ENCODE data around the gene RGS8. TPM values are rescaled to one million over a fixed set of nuclear protein-coding genes. Genes with fewer than 3 reads are reported as not detected.

Gene RGS8
- not detected for total RNA-seq

GRCh38 chr1:182684116-182684828 lies at the start of gene RGS8:
RGS8 (minus strand) TSS chr1:182684587; CDS start chr1:182669649, 14,938 bp downstream.
- no peak for DNase-seq

DNA sequence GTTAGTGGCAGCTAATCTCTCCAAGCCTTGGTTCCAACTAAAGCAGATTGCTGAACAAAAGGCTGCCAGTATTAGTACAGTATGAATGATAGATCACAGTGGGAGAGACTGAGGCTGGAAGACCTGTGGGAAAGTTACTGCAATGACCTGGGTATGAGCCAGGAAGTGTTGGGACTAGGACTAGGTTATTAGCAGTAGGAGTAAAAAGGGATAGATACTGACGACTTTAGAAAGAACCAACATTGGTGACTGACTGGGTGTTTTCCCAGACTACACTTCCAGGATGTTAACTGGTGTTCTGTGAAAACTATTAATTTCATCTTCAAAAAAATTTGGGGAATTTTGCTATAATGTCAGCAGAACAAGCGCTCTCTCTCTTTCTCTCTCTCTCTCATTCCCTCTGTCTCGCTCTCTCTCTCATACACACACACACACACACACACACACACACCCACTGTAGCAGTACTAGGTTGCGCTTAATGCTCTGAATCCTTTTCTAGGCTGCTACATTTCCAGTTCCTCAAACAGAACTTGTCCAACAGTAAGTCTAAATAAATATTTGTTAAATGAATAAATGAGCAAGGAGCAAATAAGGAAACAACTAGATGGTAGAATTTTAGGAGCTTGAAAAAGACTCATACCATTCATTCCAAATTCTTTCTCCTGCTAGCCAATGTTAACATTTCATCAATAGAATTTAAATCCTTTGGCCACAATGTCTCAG lies 47.6 kb upstream of the RGS8 start:
- DNase-seq, result no peak

- no peak for DNase-seq
Observed at GRCh38 chr1:182726912-182727311, 42.5 kb upstream of the RGS8 start.

DNA sequence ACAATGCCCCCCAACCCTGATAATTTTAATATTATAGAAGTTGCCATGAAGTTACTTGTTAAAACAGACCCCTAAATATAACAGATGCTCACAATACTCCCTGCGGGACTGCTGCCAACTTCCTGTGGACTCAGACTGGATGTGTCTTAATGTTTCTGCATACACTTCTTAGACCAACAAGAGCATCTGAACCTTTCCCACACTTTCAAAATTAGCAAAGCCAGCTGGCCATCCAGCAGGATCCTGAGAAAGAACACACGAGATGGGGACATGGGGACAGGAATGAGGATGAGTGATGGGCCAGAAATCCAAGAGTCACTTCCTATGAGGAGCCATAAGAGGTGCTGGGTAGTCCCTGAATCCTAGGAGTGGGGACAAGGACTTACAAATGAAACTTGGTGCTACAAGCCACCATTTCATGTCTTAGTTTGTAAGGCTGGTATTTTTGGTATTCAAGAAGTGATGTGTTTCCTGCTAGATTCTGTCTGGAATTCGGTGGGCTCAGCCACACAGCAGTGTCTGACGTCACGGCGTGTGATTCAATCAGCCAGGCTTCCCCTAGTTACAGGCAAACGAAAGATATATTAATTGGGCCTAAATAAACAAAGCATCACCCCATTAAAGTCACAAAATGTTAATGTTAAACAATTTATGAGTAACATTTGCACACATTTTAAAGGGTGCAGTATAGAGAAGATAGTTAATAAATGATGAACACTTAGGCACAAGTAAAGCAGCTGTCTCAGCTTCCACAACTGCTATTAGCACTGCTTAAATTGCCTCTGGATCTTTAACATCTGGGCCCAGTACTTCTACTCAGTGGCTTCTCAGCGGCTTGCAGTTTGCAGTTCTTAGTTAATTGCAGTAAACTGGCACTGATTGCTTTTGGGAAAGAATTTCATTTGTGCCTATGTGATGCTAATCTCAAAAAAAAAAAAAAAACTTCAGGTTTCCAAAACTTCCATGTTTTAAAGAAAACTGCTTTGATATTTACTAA lies 41.2 kb upstream of the RGS8 start:
- DNase-seq, result peak; percentile 15

GRCh38 chr1:182724215-182724614 lies 39.8 kb upstream of the RGS8 start:
- DNase-seq, result no peak

- DNase-seq, result peak; percentile 71
Observed at GRCh38 chr1:182723200-182723599, 38.8 kb upstream of the RGS8 start.

GRCh38 chr1:182721525-182721924 lies 37.1 kb upstream of the RGS8 start:
- no peak for DNase-seq

DNA sequence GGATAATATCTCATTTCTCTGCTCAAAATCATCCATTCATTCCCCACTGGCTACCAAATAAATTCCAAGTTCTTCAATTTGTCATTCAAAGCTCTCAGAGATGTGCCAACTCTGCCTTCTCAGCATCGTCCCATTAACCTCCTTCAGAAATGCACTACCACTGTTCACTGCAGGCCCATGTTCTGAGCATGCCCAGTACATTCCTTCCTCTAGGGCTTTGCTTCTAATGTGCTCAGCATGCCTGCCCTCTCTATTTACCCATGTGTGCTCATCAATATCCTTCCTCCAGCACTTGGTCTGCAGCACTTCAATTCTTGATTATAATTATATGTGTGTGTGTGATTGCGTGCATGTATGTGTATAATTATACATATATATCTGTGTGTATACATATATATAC lies 36.1 kb upstream of the RGS8 start:
- no peak for DNase-seq

GRCh38 chr1:182719553-182719952 lies 35.2 kb upstream of the RGS8 start:
- DNase-seq, result no peak

DNA sequence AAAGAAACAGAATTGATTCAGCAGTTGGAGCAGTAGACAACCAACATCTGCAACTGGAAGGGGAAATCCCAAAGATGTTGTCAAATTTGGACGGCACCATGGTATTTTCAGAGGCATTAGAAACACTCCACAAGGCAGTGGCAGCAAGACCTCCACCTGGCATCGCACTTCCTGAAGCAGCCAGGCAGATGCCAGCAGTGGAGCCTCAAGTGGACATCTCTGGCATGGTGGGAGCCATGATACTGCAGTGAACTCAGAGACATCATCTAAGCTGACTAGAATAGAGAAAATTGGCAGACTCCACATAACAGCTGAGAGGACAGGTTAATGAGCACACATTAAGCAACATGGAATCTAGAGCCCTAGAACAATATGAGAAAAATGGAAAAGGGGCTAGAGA lies 33.9 kb upstream of the RGS8 start:
- DNase-seq, result no peak

- DNase-seq, result no peak
Observed at GRCh38 chr1:182716740-182717720, 32.6 kb upstream of the RGS8 start.

- no peak for DNase-seq
Observed at GRCh38 chr1:182715531-182715930, 31.1 kb upstream of the RGS8 start.

DNA sequence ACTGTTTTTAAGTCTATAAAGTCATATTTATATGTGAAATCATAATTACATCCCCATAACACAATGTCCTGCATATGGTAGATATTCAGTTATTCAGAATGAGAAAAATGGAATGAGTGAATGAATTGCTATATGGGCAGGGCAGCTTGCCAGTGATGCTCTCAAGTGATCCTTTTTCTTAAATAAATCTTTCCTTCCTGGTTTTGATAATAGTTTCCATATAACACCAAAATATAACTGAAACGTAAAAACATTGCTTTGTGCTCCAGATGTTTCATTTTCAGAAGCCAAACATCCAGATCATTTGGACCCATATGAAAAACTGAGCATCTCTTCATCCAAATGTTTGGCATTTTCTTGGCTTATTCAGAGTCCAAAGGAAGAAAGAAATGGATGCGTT lies 30.2 kb upstream of the RGS8 start:
- peak; percentile 80 for DNase-seq

DNA sequence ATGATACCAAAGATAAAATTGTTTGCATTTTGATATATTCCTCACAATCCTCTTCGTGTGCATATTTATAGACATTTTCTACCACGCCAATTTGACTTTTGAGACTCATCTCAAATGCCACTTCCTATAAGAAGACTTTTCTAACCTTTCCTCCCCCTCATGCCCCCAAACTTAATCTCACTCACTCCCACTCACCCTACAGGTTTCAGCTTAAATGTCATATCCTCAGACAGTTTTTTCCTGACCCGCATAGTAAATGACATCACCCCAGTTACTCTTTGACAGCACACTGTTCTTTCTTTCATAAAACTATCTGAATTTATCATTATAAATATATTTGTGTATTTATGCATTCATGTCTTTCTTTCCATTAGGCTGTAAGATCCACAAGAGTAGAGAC lies 29.6 kb upstream of the RGS8 start:
- DNase-seq, result no peak

- DNase-seq, result no peak
Observed at GRCh38 chr1:182713492-182713891, 29.1 kb upstream of the RGS8 start.

DNA sequence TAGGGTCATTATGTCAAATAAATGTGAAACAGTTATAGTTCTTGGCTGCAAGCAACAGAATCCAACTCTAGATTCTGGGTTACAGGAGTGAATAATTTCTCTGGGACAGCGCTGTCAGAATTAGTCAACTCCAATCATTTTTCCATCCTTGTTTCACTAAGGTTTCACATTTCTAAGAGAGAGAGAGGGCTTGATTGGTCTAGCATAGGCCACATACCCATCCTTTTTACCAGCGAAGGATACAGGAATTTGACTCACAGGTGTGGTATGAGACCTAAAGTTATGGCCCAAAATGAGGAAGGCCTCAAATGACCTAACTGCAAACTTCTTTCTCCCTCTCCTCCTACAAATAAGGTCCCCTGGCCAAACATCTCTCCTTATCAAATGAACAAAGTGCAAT lies 25.5 kb upstream of the RGS8 start:
- DNase-seq, result no peak

GRCh38 chr1:182709225-182709764 lies 24.9 kb upstream of the RGS8 start:
- DNase-seq, result no peak

- DNase-seq, result no peak
Observed at GRCh38 chr1:182707122-182707521, 22.7 kb upstream of the RGS8 start.

DNA sequence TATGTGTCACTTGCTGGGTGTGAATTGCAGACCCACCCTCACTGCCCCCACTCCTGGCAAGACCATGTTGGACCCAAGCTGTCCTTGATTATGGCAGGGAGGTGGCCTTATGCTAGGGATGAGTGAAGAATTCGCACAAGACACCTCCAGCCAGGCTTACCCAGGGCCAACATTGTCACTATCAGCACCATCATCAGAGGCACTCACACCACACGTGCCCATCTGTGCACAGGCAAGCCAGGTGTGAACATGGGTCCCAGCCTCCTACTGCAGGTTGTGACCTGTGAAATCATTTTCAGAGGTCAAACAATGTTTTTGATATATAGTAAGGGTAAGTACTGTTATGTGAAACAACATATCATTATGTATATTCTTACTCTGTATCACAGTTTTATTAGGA lies 20.3 kb upstream of the RGS8 start:
- DNase-seq, result no peak

DNA sequence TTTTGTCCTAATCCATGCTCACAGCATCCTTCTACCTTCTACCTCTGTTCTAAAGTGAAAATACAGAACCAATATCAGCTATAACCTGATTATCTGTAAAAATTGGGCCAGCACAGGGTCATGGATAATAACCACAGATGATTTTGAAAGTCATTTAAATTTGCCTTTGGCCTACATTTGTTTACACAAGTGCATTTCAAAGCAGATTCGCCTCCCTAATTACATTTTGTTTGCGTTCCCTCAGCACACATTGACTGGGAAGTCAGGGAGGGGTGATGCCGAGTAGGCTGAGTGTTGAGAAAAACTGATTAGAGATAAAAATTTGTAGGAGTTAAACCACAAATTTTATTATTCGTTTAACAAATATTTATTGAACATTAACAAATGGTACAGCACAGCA lies 19.2 kb upstream of the RGS8 start:
- DNase-seq, result no peak

DNA sequence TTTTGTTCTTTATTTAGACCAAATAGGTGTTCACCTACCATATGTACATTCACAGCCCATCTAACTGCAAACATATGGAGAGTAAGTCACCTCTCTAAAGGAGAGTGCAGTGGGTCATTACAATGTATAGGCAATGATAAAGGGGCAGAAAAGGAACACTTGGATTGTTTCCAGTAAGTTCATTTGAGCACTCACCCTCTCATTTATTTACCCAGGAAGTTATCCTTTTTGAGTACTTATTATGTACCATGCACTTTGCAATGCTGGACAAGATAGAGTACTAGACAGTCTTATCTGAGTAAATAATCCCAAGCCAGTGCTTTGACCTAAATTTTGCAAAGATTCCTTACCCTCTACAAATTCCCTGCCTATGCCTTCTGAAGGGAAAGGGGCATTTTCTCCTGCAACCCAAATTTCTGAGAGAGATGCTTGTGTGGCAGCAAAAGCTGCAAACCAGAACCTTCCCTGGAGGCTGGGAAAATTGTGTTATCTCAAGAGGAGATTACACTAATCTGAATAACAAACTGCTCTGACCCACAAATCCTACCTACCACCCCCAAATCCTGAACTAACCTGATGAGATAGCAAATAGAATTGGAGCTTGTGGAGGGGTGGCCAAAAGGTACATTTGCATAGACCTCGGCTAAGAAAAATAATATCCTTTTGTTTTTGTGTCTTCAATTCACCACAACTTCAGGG lies 18.6 kb upstream of the RGS8 start:
- no peak for DNase-seq

Data from skin of body (tissue), 2 donors.